IMR-90 (cell line): ENCODE measurements around the gene NDUFB10.

ENCODE experiments used
- CHD1 ChIP-seq: IDR thresholded peaks from 2 replicates; pipeline ENCODE4 v1.6.1; 2012; ENCODE audit warnings: low read depth, low read length, improper control_type of control experiment
- FOS ChIP-seq: fragments of 150-350 bp; IDR thresholded peaks from 2 replicates; pipeline ENCODE4 v1.6.1; 2016; ENCODE audit warnings: low read depth, low read length
- MAZ ChIP-seq: IDR thresholded peaks from 2 replicates; pipeline ENCODE4 v1.6.1; 2012; ENCODE audit warnings: low read depth, mild to moderate bottlenecking, low read length, improper control_type of control experiment, moderate library complexity, borderline replicate concordance
- MXI1 ChIP-seq: IDR thresholded peaks from 2 replicates; pipeline ENCODE4 v1.6.1; 2012; ENCODE audit warnings: low read depth, mild to moderate bottlenecking, low read length, moderate library complexity, borderline replicate concordance
- POLR2A ChIP-seq: IDR thresholded peaks from 2 replicates; pipeline ENCODE4 v1.6.1; 2012; ENCODE audit warnings: mild to moderate bottlenecking, low read depth, low read length
- RAD21 ChIP-seq: IDR thresholded peaks from 2 replicates; pipeline ENCODE4 v1.6.1; 2012; ENCODE audit warnings: low read length, improper control_type of control experiment
- SMC3 ChIP-seq: fragments of 150-350 bp; IDR thresholded peaks from 2 replicates; pipeline ENCODE4 v1.6.1; 2016; ENCODE audit warnings: low read depth, mild to moderate bottlenecking, antibody characterized with exemption, low read length, moderate library complexity

- TF ChIP-seq RAD21, result no peak
- no peak for TF ChIP-seq POLR2A
- TF ChIP-seq MAZ, result no peak
- TF ChIP-seq CHD1, result no peak
- no peak for TF ChIP-seq FOS
- TF ChIP-seq MXI1, result no peak
- TF ChIP-seq SMC3, result no peak
These were observed 41.5 kb upstream of the NDUFB10 start for GRCh38 chr16:1917665-1918350.
